HEK293T (cell line): Measurements from ENCODE around the gene NADSYN1.

Experiments used
- CTCF ChIA-PET: fragments of 350-600 bp; formaldehyde crosslinking; extraction: SDS; loops from one replicate; lab custom pipeline; 2021; ENCODE audit warnings: antibody characterized with exemption, inconsistent platforms; lab: Yijun Ruan, JAX
- POLR2A ChIA-PET: fragments of 350-600 bp; formaldehyde crosslinking; extraction: SDS; loops from one replicate; lab custom pipeline; 2020; ENCODE audit warnings: antibody characterized with exemption, inconsistent platforms; lab: Yijun Ruan, JAX
- DNase-seq: peaks from one replicate; pipeline ENCODE4 v3.0.0; 2012; ENCODE audit warnings: mixed read lengths; ENCODE audit errors: extremely low spot score
- ARNT ChIP-seq: fragments of 450-650 bp; IDR thresholded peaks from 2 replicates; pipeline ENCODE4 v1.6.1; 2017; ENCODE audit warnings: mild to moderate bottlenecking
- BHLHE40 ChIP-seq: fragments of 450-650 bp; IDR thresholded peaks from 2 replicates; pipeline ENCODE4 v1.6.1; 2016; ENCODE audit warnings: mild to moderate bottlenecking, moderate library complexity, borderline replicate concordance
- CTBP1 ChIP-seq: fragments of 450-650 bp; IDR thresholded peaks from 2 replicates; pipeline ENCODE4 v1.6.1; 2016; ENCODE audit warnings: borderline replicate concordance
- ELF4 ChIP-seq: fragments of 450-650 bp; IDR thresholded peaks from 2 replicates; pipeline ENCODE4 v1.6.1; 2017; ENCODE audit warnings: antibody characterized with exemption
- FOXA1 ChIP-seq: fragments of 450-650 bp; IDR thresholded peaks from 2 replicates; pipeline ENCODE4 v1.6.1; 2016; ENCODE audit warnings: mild to moderate bottlenecking
- FOXK2 ChIP-seq: fragments of 450-650 bp; IDR thresholded peaks from 2 replicates; pipeline ENCODE4 v1.6.1; 2016; ENCODE audit warnings: mild to moderate bottlenecking
- FOXM1 ChIP-seq: fragments of 450-650 bp; IDR thresholded peaks from 2 replicates; pipeline ENCODE4 v1.6.1; 2017; ENCODE audit warnings: mild to moderate bottlenecking, borderline replicate concordance
- HDGF ChIP-seq: fragments of 450-650 bp; IDR thresholded peaks from 2 replicates; pipeline ENCODE4 v1.6.1; 2017; ENCODE audit warnings: antibody characterized with exemption, borderline replicate concordance
- L3MBTL2 ChIP-seq: fragments of 450-650 bp; conservative IDR thresholded peaks from 2 replicates; pipeline ENCODE4 v1.6.1; 2016; ENCODE audit warnings: mild to moderate bottlenecking
- LEF1 ChIP-seq: fragments of 450-650 bp; IDR thresholded peaks from 2 replicates; pipeline ENCODE4 v1.6.1; 2017; ENCODE audit warnings: mild to moderate bottlenecking, borderline replicate concordance
- NFRKB ChIP-seq: fragments of 450-650 bp; IDR thresholded peaks from 2 replicates; pipeline ENCODE4 v1.6.1; 2016; ENCODE audit warnings: mild to moderate bottlenecking, moderate library complexity
- PKNOX1 ChIP-seq: fragments of 450-650 bp; IDR thresholded peaks from 2 replicates; pipeline ENCODE4 v1.6.1; 2016
- SP1 ChIP-seq: fragments of 450-650 bp; IDR thresholded peaks from 2 replicates; pipeline ENCODE4 v1.6.1; 2017
- SUZ12 ChIP-seq: fragments of 450-650 bp; IDR thresholded peaks from 2 replicates; pipeline ENCODE4 v1.6.1; 2016; ENCODE audit warnings: mild to moderate bottlenecking
- TARDBP ChIP-seq: fragments of 450-650 bp; IDR thresholded peaks from 2 replicates; pipeline ENCODE4 v1.6.1; 2016
- ZNF384 ChIP-seq: fragments of 450-650 bp; IDR thresholded peaks from 2 replicates; pipeline ENCODE4 v1.6.1; 2016

The NADSYN1 gene

DNA sequence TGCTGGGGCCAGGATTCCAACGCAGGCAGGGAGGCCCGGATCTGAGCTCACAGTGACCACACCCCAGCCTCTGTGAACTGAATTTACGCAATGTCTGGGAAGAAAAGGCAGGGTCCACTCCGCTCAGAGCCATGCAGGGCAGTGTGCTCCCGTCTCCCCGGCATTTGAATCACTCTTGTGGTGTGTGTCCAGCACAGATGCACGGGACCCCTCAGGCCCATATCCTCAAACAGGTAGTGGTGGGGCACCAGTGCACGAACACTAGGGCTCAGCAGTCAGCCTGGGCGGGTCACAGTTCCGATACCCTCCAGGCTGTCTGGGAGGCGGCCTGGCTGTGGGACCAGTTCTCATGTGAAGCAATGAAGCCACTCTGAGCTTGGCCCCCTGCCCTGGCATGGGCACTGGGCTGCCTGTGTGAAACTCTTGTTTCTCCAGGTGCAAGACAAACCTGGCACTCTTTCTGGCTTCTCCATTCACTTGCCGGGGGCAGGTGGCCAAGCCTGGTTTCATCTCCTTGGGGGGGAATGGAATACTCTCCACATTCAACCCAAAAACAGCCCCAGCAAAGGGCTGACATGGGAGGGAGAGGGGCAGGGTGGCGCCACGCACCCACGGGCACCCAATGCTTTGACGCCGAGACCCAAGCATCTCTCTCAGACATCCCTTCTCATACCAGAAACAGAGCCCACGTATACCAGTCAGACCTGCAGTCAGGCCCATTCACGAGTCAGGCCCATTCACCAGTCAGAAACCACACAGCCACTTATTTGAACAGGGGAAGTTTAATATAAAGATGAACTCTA lies 19.2 kb upstream of the NADSYN1 start:
- POLR2A ChIA-PET: interaction anchor here (1.2 kb wide), 1 partner anchor 14 kb away, joined by 7 read pairs; the partner anchor contains the start of gene DHCR7

DNA sequence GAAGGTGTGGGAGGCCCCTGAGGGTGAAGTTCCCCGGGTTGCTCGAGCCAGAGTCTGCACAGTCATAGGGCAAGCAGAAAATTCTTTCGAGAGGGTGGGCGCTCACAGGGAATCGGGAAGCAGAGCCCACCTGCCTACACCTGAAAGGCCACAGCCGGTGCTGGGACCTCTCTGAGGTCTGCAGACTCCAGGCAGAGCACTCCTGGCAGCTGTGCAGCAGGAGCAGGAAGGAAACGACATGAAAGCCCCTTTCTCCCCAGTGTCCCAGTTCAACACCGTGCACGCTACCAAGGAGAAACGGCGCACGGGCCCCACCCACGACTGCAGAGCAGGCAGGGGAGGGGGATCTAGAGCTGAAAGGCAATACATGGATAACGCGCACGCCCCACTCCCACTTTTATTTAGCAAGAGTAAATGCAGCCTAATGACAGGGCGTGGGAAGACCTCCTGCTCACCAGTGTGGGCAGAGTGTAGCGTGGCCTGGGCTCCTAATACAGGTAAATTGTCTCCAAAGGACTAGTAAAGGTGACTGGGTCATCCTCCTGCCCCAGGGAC lies 18.4 kb upstream of the NADSYN1 start:
- POLR2A ChIA-PET: no interaction called here
- DNase-seq: no peak
- CTCF ChIA-PET: no interaction called here
- no peak for TF ChIP-seq FOXK2
- TF ChIP-seq ZNF384: no peak
- no peak for TF ChIP-seq CTBP1
- no peak for TF ChIP-seq BHLHE40
- TF ChIP-seq PKNOX1: no peak
- no peak for TF ChIP-seq TARDBP
- no peak for TF ChIP-seq NFRKB
- no peak for TF ChIP-seq SUZ12
- no peak for TF ChIP-seq SP1
- TF ChIP-seq ELF4: no peak
- no peak for TF ChIP-seq HDGF
- no peak for TF ChIP-seq FOXM1
- no peak for TF ChIP-seq L3MBTL2
- no peak for TF ChIP-seq ARNT

More for the DNA sequence above, 19.2 kb upstream of the NADSYN1 start:
- TF ChIP-seq L3MBTL2 (no peak), TARDBP (no peak), ELF4 (no peak), ARNT (no peak), HDGF (no peak), ZNF384 (no peak), SUZ12 (no peak)
- no peak for DNase-seq
- CTCF ChIA-PET: no interaction called here

GRCh38 chr11:71435278-71435951 lies 17.6 kb upstream of the NADSYN1 start:
- no peak for TF ChIP-seq ELF4
- TF ChIP-seq ARNT: no peak
- TF ChIP-seq FOXK2: no peak
- no peak for TF ChIP-seq PKNOX1
- no peak for DNase-seq
- CTCF ChIA-PET: no interaction called here
- POLR2A ChIA-PET: no interaction called here

DNA sequence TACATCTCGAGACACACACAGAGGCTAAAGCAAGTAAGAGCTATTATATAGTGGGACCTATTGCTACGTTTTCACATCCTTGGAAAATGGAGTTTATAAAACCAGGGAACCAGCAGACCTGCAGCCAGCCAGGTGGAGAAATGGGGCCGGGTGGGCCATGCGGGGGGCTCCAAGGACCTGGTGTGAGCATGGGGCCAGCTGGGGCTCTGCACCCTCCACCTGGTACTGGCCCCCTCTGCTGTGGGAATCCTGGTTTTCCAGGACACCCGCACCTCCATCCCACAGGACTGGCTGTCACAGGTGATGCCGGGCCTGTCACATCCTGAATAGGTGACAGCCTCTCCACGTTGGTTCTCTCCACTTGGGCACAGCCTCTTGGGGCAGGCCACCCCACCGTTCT lies 16.1 kb upstream of the NADSYN1 start:
- POLR2A ChIA-PET: no interaction called here
- no peak for TF ChIP-seq SP1
- no peak for TF ChIP-seq FOXK2
- no peak for TF ChIP-seq L3MBTL2
- TF ChIP-seq BHLHE40: no peak
- TF ChIP-seq LEF1: no peak
- TF ChIP-seq CTBP1: no peak
- no peak for TF ChIP-seq SUZ12
- no peak for TF ChIP-seq NFRKB
- TF ChIP-seq FOXM1: no peak
- no peak for TF ChIP-seq ARNT
- DNase-seq: no peak
- CTCF ChIA-PET: no interaction called here

GRCh38 chr11:71437399-71437798 lies 15.6 kb upstream of the NADSYN1 start:
- ChIA-PET POLR2A (no interaction called here), CTCF (no interaction called here)
- DNase-seq: no peak
- TF ChIP-seq SUZ12 (no peak), ELF4 (no peak)

GRCh38 chr11:71437879-71438278 lies 15.1 kb upstream of the NADSYN1 start:
- POLR2A ChIA-PET: no interaction called here
- CTCF ChIA-PET: no interaction called here
- no peak for DNase-seq
- no peak for TF ChIP-seq ELF4
- TF ChIP-seq PKNOX1: no peak
- no peak for TF ChIP-seq BHLHE40
- TF ChIP-seq FOXA1: no peak

- ChIA-PET POLR2A (no interaction called here), CTCF (no interaction called here)
- no peak for DNase-seq
- TF ChIP-seq ELF4 (no peak), CTBP1 (no peak), FOXA1 (no peak), ARNT (no peak), ZNF384 (no peak), FOXM1 (no peak)
These were observed 14.4 kb upstream of the NADSYN1 start for GRCh38 chr11:71438650-71439049.
